Gastrocnemius medialis (tissue), 4 donors: ENCODE results near the gene GALNT5.

Experiments used
- POLR2A ChIP-seq, 2 donors: fragments of 450-650 bp; IDR thresholded peaks; one replicate each; pipeline ENCODE4 v1.6.1; 2017; ENCODE audit warnings: antibody characterized with exemption in 2 of 2, mild to moderate bottlenecking in 2 of 2, moderate library complexity in 2 of 2
- TF ChIP-seq, protein P1 (sequence below), 5 experiments: fragments of 450-650 bp in 3 of 5; fragments of 200-600 bp in 2 of 5; sonication (generic) in 2 of 5; IDR thresholded peaks in 4 of 5; conservative IDR thresholded peaks in 1 of 5; 1 replicate in 4 of 5; 2 replicates in 1 of 5; pipeline ENCODE4 v1.5.1; 2016 to 2019; ENCODE audit warnings: antibody characterized with exemption in 5 of 5, mild to moderate bottlenecking in 3 of 5, moderate library complexity in 3 of 5

DNA sequence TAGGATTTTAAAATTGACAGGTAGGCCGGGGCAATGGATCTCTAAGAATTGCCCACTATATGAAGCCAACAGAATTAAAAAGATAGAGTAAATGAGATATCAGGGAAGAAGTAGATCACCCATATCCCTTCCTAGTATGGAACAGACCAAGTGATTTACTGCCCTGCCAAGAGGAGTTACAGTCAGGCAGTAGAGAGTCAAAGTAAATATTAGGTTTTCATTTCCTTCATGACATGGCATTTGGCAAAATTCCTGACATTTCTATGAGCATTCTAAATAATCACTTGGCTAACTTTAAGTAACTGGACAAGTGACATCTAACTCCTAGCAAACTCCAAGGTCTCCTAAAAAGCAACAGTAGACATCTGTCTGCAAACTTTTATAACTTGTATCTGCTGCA is 33.5 kb downstream of the GALNT5 start:
- no peak for TF ChIP-seq POLR2A (IDR thresholded peaks at IDR 0.05)
- TF ChIP-seq, protein P1, sequence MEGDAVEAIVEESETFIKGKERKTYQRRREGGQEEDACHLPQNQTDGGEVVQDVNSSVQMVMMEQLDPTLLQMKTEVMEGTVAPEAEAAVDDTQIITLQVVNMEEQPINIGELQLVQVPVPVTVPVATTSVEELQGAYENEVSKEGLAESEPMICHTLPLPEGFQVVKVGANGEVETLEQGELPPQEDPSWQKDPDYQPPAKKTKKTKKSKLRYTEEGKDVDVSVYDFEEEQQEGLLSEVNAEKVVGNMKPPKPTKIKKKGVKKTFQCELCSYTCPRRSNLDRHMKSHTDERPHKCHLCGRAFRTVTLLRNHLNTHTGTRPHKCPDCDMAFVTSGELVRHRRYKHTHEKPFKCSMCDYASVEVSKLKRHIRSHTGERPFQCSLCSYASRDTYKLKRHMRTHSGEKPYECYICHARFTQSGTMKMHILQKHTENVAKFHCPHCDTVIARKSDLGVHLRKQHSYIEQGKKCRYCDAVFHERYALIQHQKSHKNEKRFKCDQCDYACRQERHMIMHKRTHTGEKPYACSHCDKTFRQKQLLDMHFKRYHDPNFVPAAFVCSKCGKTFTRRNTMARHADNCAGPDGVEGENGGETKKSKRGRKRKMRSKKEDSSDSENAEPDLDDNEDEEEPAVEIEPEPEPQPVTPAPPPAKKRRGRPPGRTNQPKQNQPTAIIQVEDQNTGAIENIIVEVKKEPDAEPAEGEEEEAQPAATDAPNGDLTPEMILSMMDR (IDR thresholded peaks at IDR 0.05 in 4 of 5, conservative IDR thresholded peaks at IDR 0.05 in 1 of 5), result no peak
